Prostate gland (tissue), 2 donors: Measurements from ENCODE around the gene WDR1.

ENCODE experiments used
- CTCF ChIP-seq, 4 experiments: fragments of 200-600 bp in 2 of 4; fragments of 450-650 bp in 2 of 4; sonication (generic) in 2 of 4; IDR thresholded peaks; 1 replicate in 3 of 4; 2 replicates in 1 of 4; pipeline ENCODE4 v1.5.1; 2016 to 2019; ENCODE audit warnings: antibody characterized with exemption in 4 of 4, mild to moderate bottlenecking in 2 of 4, moderate library complexity in 2 of 4
- POLR2A ChIP-seq: fragments of 450-650 bp; IDR thresholded peaks from one replicate; pipeline ENCODE4 v1.6.1; 2016; ENCODE audit warnings: antibody characterized with exemption, mild to moderate bottlenecking
- POLR2AphosphoS5 ChIP-seq: sonication (generic); formaldehyde crosslinking; IDR thresholded peaks from one replicate; pipeline ENCODE4 v1.6.1; 2017; ENCODE audit warnings: antibody characterized with exemption

- TF ChIP-seq CTCF (IDR thresholded peaks at IDR 0.05) (peak in 2 of 4 experiments; percentile 26 to 41), POLR2A (no peak), POLR2AphosphoS5 (no peak)
Measured at GRCh38 chr4:10089346-10089745, 27.3 kb downstream of the WDR1 start.
